ENCODE results near the gene TMUB1.

TMUB1 gene

DNA sequence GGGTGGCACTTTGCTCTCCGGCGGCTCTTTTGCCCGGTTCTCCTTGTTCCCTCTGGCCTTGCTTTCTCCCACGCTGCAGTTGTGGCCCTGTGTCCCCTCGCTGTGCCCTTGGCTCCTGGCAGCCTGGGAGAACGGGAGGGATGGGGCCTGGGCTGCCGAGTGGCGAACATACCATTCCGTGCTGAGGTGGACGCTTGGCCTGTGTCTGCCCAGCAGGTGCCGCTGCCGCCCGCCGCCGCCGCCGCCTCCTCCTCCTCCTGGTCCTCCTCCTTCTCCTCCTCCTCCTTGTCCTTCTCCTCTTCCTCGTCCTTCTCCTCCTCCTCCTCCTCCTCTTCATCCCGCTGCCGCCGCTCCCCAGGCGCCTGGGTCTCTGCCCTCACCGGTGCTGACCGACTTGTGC lies 39.0 kb upstream of the TMUB1 start:
- Histone ChIP-seq H3K36me3 (ENCODE audit: control insufficient read depth in 5 of 5, insufficient read depth in 5 of 5, low read length in 5 of 5) (peaks cover 0 to 89% (median 65%) of the 10 kb centered on the region in 5 donors), H3K4me1 (ENCODE audit: control insufficient read depth in 5 of 5, insufficient read depth in 5 of 5, low read length in 5 of 5) (peaks cover 0 to 11% (median 9%) of the 10 kb centered on the region in 5 donors), H3K9me3 (ENCODE audit: control insufficient read depth in 5 of 5, low read length in 5 of 5) (no peaks in the 10 kb centered on the region), H3K4me3 (ENCODE audit: low read depth in 1 of 5, low read length in 5 of 5) (no peak overlapping the region), H3K9ac (ENCODE audit: low read length in 5 of 5) (no peak overlapping the region), H3K27me3 (ENCODE audit: control insufficient read depth in 5 of 5, insufficient read depth in 4 of 5, low read length in 5 of 5) (no peaks in the 10 kb centered on the region), H3K27ac (ENCODE audit: low read depth, low read length) (no peak overlapping the region)

GRCh38 chr7:151121380-151122170 lies 38.3 kb upstream of the TMUB1 start:
- H3K36me3 ChIP-seq (ENCODE audit: control insufficient read depth in 5 of 5, insufficient read depth in 5 of 5, low read length in 5 of 5): peaks cover 0 to 88% (median 68%) of the 10 kb centered on the region in 5 donors

DNA sequence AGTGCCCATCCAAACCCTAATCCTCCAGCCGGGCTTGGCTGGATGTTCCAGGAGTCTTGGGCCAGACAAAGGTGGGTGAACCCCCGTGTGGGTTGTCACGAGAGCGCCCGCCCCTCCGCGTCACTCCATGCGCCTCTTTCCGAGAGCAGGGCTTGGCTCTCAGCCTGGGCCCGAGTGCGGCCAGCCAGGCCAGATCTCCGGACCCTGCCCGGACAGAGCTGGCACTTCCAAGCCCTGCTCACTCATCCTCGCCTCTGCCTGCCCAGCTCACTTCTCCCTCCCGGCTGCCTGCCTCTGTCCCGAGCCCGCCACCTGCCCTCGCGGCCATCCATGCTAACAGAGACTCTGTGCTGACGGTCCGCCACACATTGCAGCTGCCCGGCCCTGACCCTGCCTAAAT lies 37.6 kb upstream of the TMUB1 start:
- Histone ChIP-seq H3K4me1 (ENCODE audit: control insufficient read depth in 5 of 5, insufficient read depth in 5 of 5, low read length in 5 of 5) (peaks cover 0 to 12% (median 9%) of the 10 kb centered on the region in 5 donors), H3K4me3 (ENCODE audit: low read depth in 1 of 5, low read length in 5 of 5) (no peak overlapping the region), H3K36me3 (ENCODE audit: control insufficient read depth in 5 of 5, insufficient read depth in 5 of 5, low read length in 5 of 5) (peaks cover 0 to 90% (median 68%) of the 10 kb centered on the region in 5 donors), H3K9me3 (ENCODE audit: control insufficient read depth in 5 of 5, low read length in 5 of 5) (no peaks in the 10 kb centered on the region), H3K9ac (ENCODE audit: low read length in 5 of 5) (no peak overlapping the region), H3K27ac (ENCODE audit: low read depth, low read length) (no peak overlapping the region), H3K27me3 (ENCODE audit: control insufficient read depth in 5 of 5, insufficient read depth in 4 of 5, low read length in 5 of 5) (no peaks in the 10 kb centered on the region)

More at GRCh38 chr7:151121380-151122170, 38.3 kb upstream of the TMUB1 start:
- Histone ChIP-seq H3K9me3 (ENCODE audit: control insufficient read depth in 5 of 5, low read length in 5 of 5) (no peaks in the 10 kb centered on the region), H3K4me1 (ENCODE audit: control insufficient read depth in 5 of 5, insufficient read depth in 5 of 5, low read length in 5 of 5) (peaks cover 0 to 11% (median 9%) of the 10 kb centered on the region in 5 donors), H3K27ac (ENCODE audit: low read depth, low read length) (no peak overlapping the region), H3K4me3 (ENCODE audit: low read depth in 1 of 5, low read length in 5 of 5) (no peak overlapping the region), H3K27me3 (ENCODE audit: control insufficient read depth in 5 of 5, insufficient read depth in 4 of 5, low read length in 5 of 5) (no peaks in the 10 kb centered on the region), H3K9ac (ENCODE audit: low read length in 5 of 5) (no peak overlapping the region)

DNA sequence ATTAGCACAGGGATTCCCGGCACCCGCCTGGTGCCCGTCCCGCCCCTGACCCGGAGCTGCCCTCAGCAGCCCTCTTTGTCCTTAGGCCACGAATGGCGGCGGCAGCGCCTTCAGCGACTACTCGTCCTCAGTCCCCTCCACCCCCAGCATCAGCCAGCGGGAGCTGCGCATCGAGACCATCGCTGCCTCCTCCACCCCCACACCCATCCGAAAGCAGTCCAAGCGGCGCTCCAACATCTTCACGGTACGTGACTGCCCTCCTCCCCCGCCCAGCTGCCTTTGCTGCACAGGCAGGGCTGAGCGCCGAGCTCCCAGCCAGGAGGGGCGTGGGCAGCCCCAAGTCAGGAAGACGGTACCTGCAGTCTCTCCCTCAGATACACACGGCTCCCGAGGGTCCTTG lies 36.6 kb upstream of the TMUB1 start:
- H3K36me3 ChIP-seq (ENCODE audit: control insufficient read depth in 5 of 5, insufficient read depth in 5 of 5, low read length in 5 of 5): peaks cover 0 to 84% (median 68%) of the 10 kb centered on the region in 5 donors
- H3K9me3 ChIP-seq (ENCODE audit: control insufficient read depth in 5 of 5, low read length in 5 of 5): no peaks in the 10 kb centered on the region

DNA sequence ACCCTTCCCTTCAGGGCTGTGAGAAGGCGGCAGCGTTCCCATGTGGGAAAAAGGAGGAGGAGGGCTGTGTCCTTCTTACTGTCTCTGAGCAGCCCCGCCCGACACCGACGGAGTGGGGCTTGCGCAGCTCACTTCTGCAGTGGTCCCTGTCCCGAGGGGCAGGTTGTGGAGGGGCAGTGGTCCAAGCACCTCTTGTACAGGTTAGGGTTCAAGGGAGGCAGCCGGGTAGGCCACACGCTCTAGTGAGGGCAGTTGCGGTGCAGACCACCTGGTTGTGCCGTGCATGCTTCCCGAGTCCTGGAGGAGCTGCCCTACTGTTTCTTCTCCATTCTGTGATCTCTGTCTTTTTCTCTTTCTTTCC lies 35.7 kb upstream of the TMUB1 start:
- no peak overlapping the region for H3K27ac ChIP-seq (ENCODE audit: low read depth, low read length)
- peaks cover 0 to 75% (median 64%) of the 10 kb centered on the region in 5 donors for H3K36me3 ChIP-seq (ENCODE audit: control insufficient read depth in 5 of 5, insufficient read depth in 5 of 5, low read length in 5 of 5)
- H3K4me1 ChIP-seq (ENCODE audit: control insufficient read depth in 5 of 5, insufficient read depth in 5 of 5, low read length in 5 of 5): peaks cover 0 to 11% (median 3%) of the 10 kb centered on the region in 5 donors
- H3K9ac ChIP-seq (ENCODE audit: low read length in 5 of 5): no peak overlapping the region
- no peak overlapping the region for H3K4me3 ChIP-seq (ENCODE audit: low read depth in 1 of 5, low read length in 5 of 5)
- no peaks in the 10 kb centered on the region for H3K27me3 ChIP-seq (ENCODE audit: control insufficient read depth in 5 of 5, insufficient read depth in 4 of 5, low read length in 5 of 5)
- no peaks in the 10 kb centered on the region for H3K9me3 ChIP-seq (ENCODE audit: control insufficient read depth in 5 of 5, low read length in 5 of 5)

More for the DNA sequence above, 36.6 kb upstream of the TMUB1 start:
- H3K27me3 ChIP-seq (ENCODE audit: control insufficient read depth in 5 of 5, insufficient read depth in 4 of 5, low read length in 5 of 5): no peaks in the 10 kb centered on the region
- H3K9ac ChIP-seq (ENCODE audit: low read length in 5 of 5): no peak overlapping the region
- H3K27ac ChIP-seq (ENCODE audit: low read depth, low read length): no peak overlapping the region
- no peak overlapping the region for H3K4me3 ChIP-seq (ENCODE audit: low read depth in 1 of 5, low read length in 5 of 5)
- peaks cover 0 to 7% (median 3%) of the 10 kb centered on the region in 5 donors for H3K4me1 ChIP-seq (ENCODE audit: control insufficient read depth in 5 of 5, insufficient read depth in 5 of 5, low read length in 5 of 5)

DNA sequence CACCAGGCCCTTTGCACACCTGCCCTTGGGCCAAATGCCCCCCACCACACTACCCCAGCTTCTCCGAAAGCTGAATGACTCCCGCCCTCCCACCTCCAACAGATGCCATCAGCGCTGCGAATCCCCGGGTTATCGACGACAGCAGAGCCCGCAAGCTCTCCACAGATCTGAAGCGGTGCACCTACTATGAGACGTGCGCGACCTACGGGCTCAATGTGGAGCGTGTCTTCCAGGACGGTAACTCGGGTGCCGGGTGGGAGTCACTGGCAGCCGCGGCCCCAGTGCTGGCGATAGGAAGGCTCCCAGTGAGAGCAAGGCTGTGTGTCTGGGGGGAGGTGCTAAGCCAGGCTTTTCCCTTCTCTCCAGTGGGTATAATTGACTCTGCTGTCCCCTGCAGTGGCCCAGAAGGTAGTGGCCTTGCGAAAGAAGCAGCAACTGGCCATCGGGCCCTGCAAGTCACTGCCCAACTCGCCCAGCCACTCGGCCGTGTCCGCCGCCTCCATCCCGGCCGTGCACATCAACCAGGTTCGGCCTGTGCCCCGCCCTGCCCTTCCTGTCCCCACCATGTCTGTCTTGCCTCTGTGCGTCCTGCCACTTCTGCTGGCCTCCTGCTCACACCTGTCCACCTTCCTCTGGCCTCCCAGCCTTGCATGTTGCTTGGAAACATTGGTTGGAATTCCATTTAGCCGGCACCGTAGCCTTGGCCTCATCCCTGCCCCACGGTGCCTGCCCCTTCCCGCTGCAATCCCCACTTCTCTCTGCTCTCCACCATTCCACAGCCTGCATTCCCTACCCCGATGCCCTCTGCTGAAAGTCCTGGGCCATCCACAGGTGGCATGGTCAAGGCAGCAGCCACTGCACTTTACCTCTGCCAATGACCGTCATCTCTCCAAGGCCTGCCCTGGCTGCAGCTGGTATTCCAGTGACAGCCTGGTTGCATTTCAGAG lies 35.1 kb upstream of the TMUB1 start:
- Histone ChIP-seq H3K36me3 (ENCODE audit: control insufficient read depth in 5 of 5, insufficient read depth in 5 of 5, low read length in 5 of 5) (peaks cover 0 to 71% (median 59%) of the 10 kb centered on the region in 5 donors), H3K4me3 (ENCODE audit: low read depth in 1 of 5, low read length in 5 of 5) (no peak overlapping the region), H3K27ac (ENCODE audit: low read depth, low read length) (no peak overlapping the region), H3K9me3 (ENCODE audit: control insufficient read depth in 5 of 5, low read length in 5 of 5) (no peaks in the 10 kb centered on the region), H3K9ac (ENCODE audit: low read length in 5 of 5) (no peak overlapping the region), H3K27me3 (ENCODE audit: control insufficient read depth in 5 of 5, insufficient read depth in 4 of 5, low read length in 5 of 5) (no peaks in the 10 kb centered on the region), H3K4me1 (ENCODE audit: control insufficient read depth in 5 of 5, insufficient read depth in 5 of 5, low read length in 5 of 5) (peaks cover 0 to 11% (median 3%) of the 10 kb centered on the region in 5 donors)

GRCh38 chr7:151117565-151117964 lies 34.3 kb upstream of the TMUB1 start:
- no peak overlapping the region for H3K27ac ChIP-seq (ENCODE audit: low read depth, low read length)
- H3K9me3 ChIP-seq (ENCODE audit: control insufficient read depth in 5 of 5, low read length in 5 of 5): no peaks in the 10 kb centered on the region
- no peaks in the 10 kb centered on the region for H3K27me3 ChIP-seq (ENCODE audit: control insufficient read depth in 5 of 5, insufficient read depth in 4 of 5, low read length in 5 of 5)
- no peak overlapping the region for H3K9ac ChIP-seq (ENCODE audit: low read length in 5 of 5)
- H3K36me3 ChIP-seq (ENCODE audit: control insufficient read depth in 5 of 5, insufficient read depth in 5 of 5, low read length in 5 of 5): peaks cover 0 to 63% (median 53%) of the 10 kb centered on the region in 5 donors
- H3K4me1 ChIP-seq (ENCODE audit: control insufficient read depth in 5 of 5, insufficient read depth in 5 of 5, low read length in 5 of 5): peaks cover 0 to 11% (median 3%) of the 10 kb centered on the region in 5 donors
- H3K4me3 ChIP-seq (ENCODE audit: low read depth in 1 of 5, low read length in 5 of 5): no peak overlapping the region

DNA sequence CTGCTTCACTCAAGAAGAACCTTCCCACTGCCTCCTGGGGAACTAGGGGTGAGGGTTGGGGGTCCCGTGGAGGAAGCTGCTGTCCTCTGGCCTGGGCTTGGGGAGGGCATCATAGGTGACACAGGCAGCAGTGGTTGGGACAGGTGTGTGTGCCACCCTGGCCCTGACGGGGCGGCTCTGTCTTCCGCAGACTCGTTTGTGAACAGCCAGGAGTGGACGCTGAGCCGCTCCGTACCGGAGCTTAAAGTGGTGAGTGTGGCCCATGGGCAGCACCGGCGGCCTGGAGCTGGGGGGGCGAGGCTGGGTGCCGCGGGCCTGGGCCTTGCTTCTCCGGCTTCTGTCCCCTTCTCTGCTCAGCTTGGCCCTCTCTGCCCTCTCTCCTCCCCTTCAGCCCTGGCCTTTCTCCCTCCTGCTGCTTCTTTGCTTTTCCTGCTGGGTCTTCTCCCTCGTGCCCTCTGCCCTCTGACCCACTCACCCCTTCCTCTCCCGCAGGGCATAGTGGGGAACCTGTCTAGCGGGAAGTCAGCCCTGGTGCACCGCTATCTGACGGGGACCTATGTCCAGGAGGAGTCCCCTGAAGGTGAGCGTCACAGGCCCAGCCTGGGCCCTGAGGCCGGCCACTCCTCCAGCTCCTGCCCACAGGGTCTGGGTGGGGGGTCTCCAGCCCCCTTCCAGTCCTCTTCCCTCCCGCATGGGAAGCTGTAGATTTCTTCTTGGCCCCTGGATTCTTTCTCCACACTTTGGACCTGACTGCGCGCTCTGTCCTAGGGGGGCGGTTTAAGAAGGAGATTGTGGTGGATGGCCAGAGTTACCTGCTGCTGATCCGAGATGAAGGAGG lies 33.5 kb upstream of the TMUB1 start:
- Histone ChIP-seq H3K36me3 (ENCODE audit: control insufficient read depth in 5 of 5, insufficient read depth in 5 of 5, low read length in 5 of 5) (peaks cover 0 to 55% (median 49%) of the 10 kb centered on the region in 5 donors), H3K4me1 (ENCODE audit: control insufficient read depth in 5 of 5, insufficient read depth in 5 of 5, low read length in 5 of 5) (peaks cover 0 to 11% (median 3%) of the 10 kb centered on the region in 5 donors), H3K27me3 (ENCODE audit: control insufficient read depth in 5 of 5, insufficient read depth in 4 of 5, low read length in 5 of 5) (no peaks in the 10 kb centered on the region), H3K9ac (ENCODE audit: low read length in 5 of 5) (no peak overlapping the region), H3K4me3 (ENCODE audit: low read depth in 1 of 5, low read length in 5 of 5) (no peak overlapping the region), H3K9me3 (ENCODE audit: control insufficient read depth in 5 of 5, low read length in 5 of 5) (no peaks in the 10 kb centered on the region), H3K27ac (ENCODE audit: low read depth, low read length) (no peak overlapping the region)

DNA sequence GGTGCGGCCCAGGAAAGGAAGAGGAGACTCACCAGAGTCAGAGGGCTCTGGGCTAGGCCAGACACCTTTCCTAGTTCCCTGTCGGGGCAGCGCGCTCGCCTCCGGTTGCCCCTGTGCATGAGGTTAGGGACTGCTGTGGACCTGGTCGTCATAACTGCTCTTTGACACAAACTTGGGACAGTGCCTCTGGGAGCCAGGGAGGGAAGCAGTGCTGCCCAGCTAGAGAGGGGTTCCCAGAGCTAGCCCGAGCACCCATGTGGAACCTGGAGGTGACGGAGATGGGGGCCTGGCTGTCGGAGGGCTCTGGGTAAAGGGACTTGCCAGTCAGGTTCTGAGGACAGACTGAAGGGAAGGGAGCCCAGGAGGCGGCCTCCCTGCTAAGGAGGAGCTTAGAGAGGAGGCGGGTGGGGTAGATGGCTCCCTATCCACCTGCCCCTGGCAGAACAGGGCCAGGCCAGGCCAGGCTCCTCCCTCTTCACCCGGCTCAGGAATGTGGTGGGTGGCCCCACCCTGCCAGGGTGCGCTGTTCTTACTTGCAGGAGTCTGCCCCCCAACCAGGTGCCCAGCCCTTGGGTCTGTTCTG lies 32.6 kb upstream of the TMUB1 start:
- Histone ChIP-seq H3K27me3 (ENCODE audit: control insufficient read depth in 5 of 5, insufficient read depth in 4 of 5, low read length in 5 of 5) (no peaks in the 10 kb centered on the region), H3K36me3 (ENCODE audit: control insufficient read depth in 5 of 5, insufficient read depth in 5 of 5, low read length in 5 of 5) (peaks cover 0 to 46% (median 40%) of the 10 kb centered on the region in 5 donors), H3K4me3 (ENCODE audit: low read depth in 1 of 5, low read length in 5 of 5) (no peak overlapping the region), H3K9ac (ENCODE audit: low read length in 5 of 5) (no peak overlapping the region), H3K4me1 (ENCODE audit: control insufficient read depth in 5 of 5, insufficient read depth in 5 of 5, low read length in 5 of 5) (peaks cover 0 to 15% (median 7%) of the 10 kb centered on the region in 5 donors), H3K9me3 (ENCODE audit: control insufficient read depth in 5 of 5, low read length in 5 of 5) (no peaks in the 10 kb centered on the region), H3K27ac (ENCODE audit: low read depth, low read length) (no peak overlapping the region)

Data from subcutaneous abdominal adipose tissue (tissue), 5 donors.